Measurements from ENCODE around the gene ALKBH5.

The ALKBH5 gene

GRCh38 chr17:18230288-18231141 lies 46.9 kb downstream of the ALKBH5 start:
- H3K9me3 Mint-ChIP-seq = no peaks in the 10 kb centered on the region
- H3K4me3 Mint-ChIP-seq = no peak overlapping the region
- H3K4me1 Mint-ChIP-seq (ENCODE audit: low read depth) = peaks cover 20% of the 10 kb centered on the region
- no peaks in the 10 kb centered on the region for H3K27me3 Mint-ChIP-seq
- H3K36me3 Mint-ChIP-seq (ENCODE audit: low read depth) = no peaks in the 10 kb centered on the region
- H3K27ac Mint-ChIP-seq = no peak overlapping the region

DNA sequence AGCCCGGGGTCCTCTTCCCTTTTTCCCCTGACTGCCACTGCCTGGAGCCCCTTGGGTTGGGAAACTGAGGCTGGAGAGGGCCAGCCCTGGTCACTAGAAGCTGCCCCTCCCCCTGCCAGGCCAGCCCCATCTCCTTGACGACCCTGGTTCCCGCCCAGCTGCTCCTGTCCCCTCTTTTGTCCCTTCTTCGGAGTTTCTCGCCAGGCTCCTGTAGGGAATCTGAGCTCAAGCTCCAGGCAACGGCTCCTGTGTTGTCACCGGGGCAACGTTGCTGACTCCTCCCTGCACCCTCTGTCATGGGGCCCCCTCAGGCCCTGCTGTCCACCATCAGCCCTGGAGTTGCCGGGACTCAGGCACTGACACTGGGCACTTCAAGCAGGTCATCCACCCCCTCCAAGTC lies 47.5 kb downstream of the ALKBH5 start:
- Mint-ChIP-seq H3K4me3 (no peak overlapping the region), H3K4me1 (ENCODE audit: low read depth) (peaks cover 23% of the 10 kb centered on the region), H3K9me3 (no peaks in the 10 kb centered on the region), H3K36me3 (ENCODE audit: low read depth) (no peaks in the 10 kb centered on the region), H3K27me3 (no peaks in the 10 kb centered on the region), H3K27ac (no peak overlapping the region)

- no peak overlapping the region for H3K4me3 Mint-ChIP-seq
- H3K36me3 Mint-ChIP-seq (ENCODE audit: low read depth) = no peaks in the 10 kb centered on the region
- H3K27ac Mint-ChIP-seq = no peak overlapping the region
- no peaks in the 10 kb centered on the region for H3K9me3 Mint-ChIP-seq
- H3K4me1 Mint-ChIP-seq (ENCODE audit: low read depth) = peaks cover 13% of the 10 kb centered on the region
- no peaks in the 10 kb centered on the region for H3K27me3 Mint-ChIP-seq
These were observed 50.3 kb downstream of the ALKBH5 start for GRCh38 chr17:18233803-18234518.

- peaks cover 13% of the 10 kb centered on the region for H3K4me1 Mint-ChIP-seq (ENCODE audit: low read depth)
- no peak overlapping the region for H3K4me3 Mint-ChIP-seq
- H3K27ac Mint-ChIP-seq = peak overlapping the region; percentile 82
- no peaks in the 10 kb centered on the region for H3K9me3 Mint-ChIP-seq
- peaks cover 4% of the 10 kb centered on the region for H3K36me3 Mint-ChIP-seq (ENCODE audit: low read depth)
- no peaks in the 10 kb centered on the region for H3K27me3 Mint-ChIP-seq
These were observed 51.3 kb downstream of the ALKBH5 start for GRCh38 chr17:18234853-18235380.

GRCh38 chr17:18235743-18236256 lies 52.2 kb downstream of the ALKBH5 start:
- H3K4me1 Mint-ChIP-seq (ENCODE audit: low read depth) = peaks cover 13% of the 10 kb centered on the region
- no peaks in the 10 kb centered on the region for H3K27me3 Mint-ChIP-seq
- no peak overlapping the region for H3K4me3 Mint-ChIP-seq

DNA sequence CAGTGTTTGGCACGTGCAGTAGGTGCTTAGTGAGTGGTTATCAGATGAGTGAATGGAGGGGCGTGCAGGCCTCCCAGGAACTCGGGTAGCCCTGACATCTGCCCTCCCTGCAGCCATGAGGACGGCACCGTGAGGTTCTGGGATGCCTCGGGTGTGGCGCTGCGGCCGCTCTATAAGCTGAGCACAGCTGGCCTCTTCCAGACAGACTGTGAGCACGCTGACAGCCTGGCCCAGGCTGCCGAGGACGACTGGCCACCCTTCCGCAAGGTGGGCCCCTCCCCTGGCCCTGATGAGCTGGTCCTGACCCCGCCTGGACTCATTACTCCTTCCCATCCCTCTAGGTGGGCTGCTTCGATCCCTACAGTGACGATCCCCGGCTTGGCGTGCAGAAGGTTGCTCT lies 52.9 kb downstream of the ALKBH5 start:
- no peak overlapping the region for H3K4me3 Mint-ChIP-seq
- no peaks in the 10 kb centered on the region for H3K9me3 Mint-ChIP-seq
- peaks cover 4% of the 10 kb centered on the region for H3K36me3 Mint-ChIP-seq (ENCODE audit: low read depth)
- peak overlapping the region; percentile 82 for H3K27ac Mint-ChIP-seq
- peaks cover 13% of the 10 kb centered on the region for H3K4me1 Mint-ChIP-seq (ENCODE audit: low read depth)
- no peaks in the 10 kb centered on the region for H3K27me3 Mint-ChIP-seq

More at GRCh38 chr17:18235743-18236256, 52.2 kb downstream of the ALKBH5 start:
- peak overlapping the region; percentile 82 for H3K27ac Mint-ChIP-seq
- H3K9me3 Mint-ChIP-seq = no peaks in the 10 kb centered on the region
- H3K36me3 Mint-ChIP-seq (ENCODE audit: low read depth) = peaks cover 4% of the 10 kb centered on the region

DNA sequence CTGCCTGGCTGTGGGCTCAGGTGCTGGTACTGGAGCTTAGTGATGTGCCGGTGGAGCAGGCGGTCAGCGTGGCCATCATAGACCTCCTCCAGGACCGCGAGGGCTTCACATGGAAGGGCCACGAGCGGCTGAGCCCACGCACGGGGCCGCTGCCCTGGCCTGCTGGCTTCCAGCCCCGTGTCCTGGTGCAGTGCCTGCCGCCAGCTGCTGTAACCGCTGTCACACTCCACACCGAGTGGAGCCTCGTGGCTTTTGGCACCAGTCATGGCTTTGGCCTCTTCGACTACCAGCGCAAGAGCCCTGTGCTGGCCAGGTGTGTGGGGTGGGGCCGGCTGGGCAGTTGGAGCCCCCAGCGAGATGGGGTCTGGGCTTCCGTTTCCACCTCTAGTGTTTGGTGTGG lies 53.8 kb downstream of the ALKBH5 start:
- H3K27ac Mint-ChIP-seq = no peak overlapping the region
- peaks cover 13% of the 10 kb centered on the region for H3K4me1 Mint-ChIP-seq (ENCODE audit: low read depth)
- no peaks in the 10 kb centered on the region for H3K27me3 Mint-ChIP-seq
- no peak overlapping the region for H3K4me3 Mint-ChIP-seq
- H3K9me3 Mint-ChIP-seq = no peaks in the 10 kb centered on the region
- H3K36me3 Mint-ChIP-seq (ENCODE audit: low read depth) = peaks cover 4% of the 10 kb centered on the region

DNA sequence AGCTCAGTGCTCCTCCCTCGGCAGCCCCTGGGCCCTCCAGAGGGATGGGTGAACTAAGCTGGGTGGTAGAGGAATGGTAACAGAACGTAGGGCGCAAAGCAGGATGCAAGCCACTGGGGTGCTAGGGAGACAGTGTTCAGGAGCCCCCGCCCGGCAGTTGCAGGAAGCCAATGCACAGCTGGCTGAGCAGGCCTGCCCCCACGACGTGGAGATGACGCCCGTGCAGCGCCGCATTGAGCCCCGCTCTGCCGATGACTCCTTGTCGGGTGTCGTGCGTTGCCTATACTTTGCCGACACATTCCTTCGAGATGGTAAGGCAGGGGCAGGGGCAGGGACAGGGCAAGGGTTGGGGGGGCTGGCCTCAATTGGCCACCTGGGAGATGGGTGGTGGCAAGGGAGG lies 54.7 kb downstream of the ALKBH5 start:
- no peaks in the 10 kb centered on the region for H3K27me3 Mint-ChIP-seq
- no peak overlapping the region for H3K27ac Mint-ChIP-seq
- peaks cover 4% of the 10 kb centered on the region for H3K36me3 Mint-ChIP-seq (ENCODE audit: low read depth)
- H3K9me3 Mint-ChIP-seq = no peaks in the 10 kb centered on the region
- peaks cover 13% of the 10 kb centered on the region for H3K4me1 Mint-ChIP-seq (ENCODE audit: low read depth)
- H3K4me3 Mint-ChIP-seq = no peak overlapping the region

GRCh38 chr17:18240449-18240848 lies 56.8 kb downstream of the ALKBH5 start:
- Mint-ChIP-seq H3K9me3 (no peaks in the 10 kb centered on the region), H3K4me1 (ENCODE audit: low read depth) (peaks cover 8% of the 10 kb centered on the region), H3K27ac (no peak overlapping the region), H3K27me3 (no peaks in the 10 kb centered on the region), H3K4me3 (no peak overlapping the region), H3K36me3 (ENCODE audit: low read depth) (peaks cover 7% of the 10 kb centered on the region)

DNA sequence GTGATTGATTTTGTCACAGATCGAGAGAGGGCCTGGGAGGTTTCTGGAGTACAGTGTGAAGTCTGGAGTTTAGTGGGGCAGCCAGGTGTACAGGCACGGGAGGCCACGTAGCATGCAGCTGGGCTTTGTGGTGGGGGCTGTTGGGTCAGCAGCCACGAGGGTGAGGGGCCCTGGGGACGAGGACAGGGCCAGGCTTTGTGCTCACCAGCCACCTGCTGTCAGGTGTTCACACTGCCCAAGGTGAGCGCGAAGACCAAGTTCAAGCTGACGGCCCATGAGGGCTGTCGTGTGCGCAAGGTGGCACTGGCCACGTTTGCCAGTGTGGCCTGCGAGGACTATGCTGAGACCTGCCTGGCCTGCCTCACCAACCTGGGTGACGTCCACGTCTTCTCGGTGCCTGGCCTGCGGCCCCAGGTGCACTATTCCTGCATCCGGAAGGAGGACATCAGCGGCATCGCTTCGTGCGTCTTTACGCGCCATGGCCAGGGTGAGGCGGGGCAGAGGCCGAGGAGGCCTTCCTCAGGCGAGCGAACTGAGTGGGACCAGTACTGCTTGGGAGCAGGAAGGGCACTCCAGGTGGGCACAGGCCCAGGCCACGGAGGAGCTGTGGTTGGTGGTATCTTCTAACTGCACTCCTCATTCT lies 57.7 kb downstream of the ALKBH5 start:
- Mint-ChIP-seq H3K4me1 (ENCODE audit: low read depth) (no peaks in the 10 kb centered on the region), H3K36me3 (ENCODE audit: low read depth) (peaks cover 8% of the 10 kb centered on the region), H3K27me3 (no peaks in the 10 kb centered on the region), H3K9me3 (no peaks in the 10 kb centered on the region), H3K27ac (no peak overlapping the region), H3K4me3 (no peak overlapping the region)

DNA sequence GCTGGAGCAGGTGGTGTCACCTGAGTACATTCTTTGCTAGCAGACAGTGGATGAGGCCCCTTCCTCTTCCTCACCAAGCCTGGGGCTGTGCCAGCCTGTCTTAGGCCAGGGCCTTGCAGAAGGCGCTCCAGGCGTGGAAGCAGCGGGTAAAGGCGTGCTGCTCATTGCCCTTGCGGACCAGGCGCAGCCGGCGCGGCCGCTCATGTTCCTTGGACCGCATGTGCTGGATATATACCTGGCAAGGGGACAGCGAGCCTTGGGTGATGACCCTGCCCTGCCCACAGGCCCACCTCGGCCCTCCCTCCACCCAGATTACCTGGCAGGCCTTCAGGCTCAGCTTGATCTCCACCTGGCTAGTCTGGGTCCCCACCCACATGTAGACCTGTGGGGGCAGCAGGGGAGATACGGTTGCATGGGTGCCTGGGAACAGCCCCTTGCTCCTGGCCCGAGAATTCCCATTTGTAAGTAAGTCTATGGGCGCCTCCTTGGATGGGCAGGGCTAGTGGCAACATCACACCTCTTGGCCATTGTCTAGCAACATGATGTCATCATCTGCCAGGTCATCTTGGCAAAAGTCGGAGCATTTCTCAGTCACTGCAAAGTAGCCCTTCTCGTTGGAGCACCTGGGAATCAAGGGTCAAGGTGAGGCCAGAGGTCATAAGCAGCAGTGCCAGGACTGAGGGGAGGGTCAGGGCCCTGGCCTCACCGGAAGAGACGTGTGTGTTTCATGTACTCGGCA lies 61.6 kb downstream of the ALKBH5 start:
- no peaks in the 10 kb centered on the region for H3K4me1 Mint-ChIP-seq (ENCODE audit: low read depth)
- H3K27me3 Mint-ChIP-seq = no peaks in the 10 kb centered on the region
- no peak overlapping the region for H3K27ac Mint-ChIP-seq
- H3K9me3 Mint-ChIP-seq = no peaks in the 10 kb centered on the region
- H3K36me3 Mint-ChIP-seq (ENCODE audit: low read depth) = peaks cover 16% of the 10 kb centered on the region
- no peak overlapping the region for H3K4me3 Mint-ChIP-seq

- Mint-ChIP-seq H3K36me3 (ENCODE audit: low read depth) (peaks cover 23% of the 10 kb centered on the region), H3K27ac (no peak overlapping the region), H3K4me1 (ENCODE audit: low read depth) (no peaks in the 10 kb centered on the region), H3K4me3 (no peak overlapping the region), H3K27me3 (no peaks in the 10 kb centered on the region), H3K9me3 (no peaks in the 10 kb centered on the region)
These were observed 62.6 kb downstream of the ALKBH5 start for GRCh38 chr17:18246109-18246725.

DNA sequence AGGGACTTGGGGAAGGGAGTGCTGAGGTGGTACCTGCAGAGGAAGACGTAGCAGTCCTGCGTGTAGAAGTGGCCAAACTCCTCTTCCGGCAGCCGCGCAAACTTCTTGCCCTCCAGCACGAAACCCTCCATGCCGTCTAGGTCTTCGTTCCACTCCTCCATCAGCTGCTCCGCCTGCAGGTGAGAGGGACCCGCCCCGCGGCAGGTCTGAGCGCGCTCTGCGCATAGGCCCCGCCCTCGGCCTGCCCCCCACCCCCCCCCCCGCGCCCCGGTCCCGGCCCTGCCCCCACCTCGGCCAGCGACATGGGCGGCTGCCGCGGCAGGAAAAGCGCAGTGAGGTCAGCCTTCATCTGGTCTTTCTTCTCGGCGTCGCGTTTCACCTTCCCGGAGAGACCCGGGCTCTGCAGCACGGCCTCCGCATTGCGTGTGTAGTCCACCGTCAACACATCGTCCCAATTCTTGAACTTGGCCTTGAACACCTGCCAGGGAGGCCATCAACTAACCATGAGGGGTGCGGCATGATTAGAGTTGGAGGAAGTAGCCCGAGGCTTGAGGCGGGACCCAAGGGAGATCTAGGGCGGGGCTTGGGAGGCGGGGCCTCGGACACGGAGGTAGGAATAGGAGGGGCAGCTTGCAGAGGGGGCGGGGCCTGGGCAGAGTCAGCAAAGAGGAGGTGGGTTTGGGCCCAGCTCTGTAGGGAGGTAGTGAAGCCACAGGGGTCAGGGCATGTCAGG lies 63.4 kb downstream of the ALKBH5 start:
- H3K4me3 Mint-ChIP-seq = no peak overlapping the region
- no peak overlapping the region for H3K27ac Mint-ChIP-seq
- H3K27me3 Mint-ChIP-seq = no peaks in the 10 kb centered on the region
- H3K4me1 Mint-ChIP-seq (ENCODE audit: low read depth) = no peaks in the 10 kb centered on the region
- H3K36me3 Mint-ChIP-seq (ENCODE audit: low read depth) = peaks cover 29% of the 10 kb centered on the region
- no peaks in the 10 kb centered on the region for H3K9me3 Mint-ChIP-seq
